Measurements from ENCODE around the gene GRIK4. TPM values are rescaled to one million over a fixed set of nuclear protein-coding genes. Genes with fewer than 3 reads are reported as not detected.

The GRIK4 gene
- total RNA-seq, 2 experiments from 2014 or later, result 0.06 TPM; not detected in 1

GRCh38 chr11:120954381-120954780, 442.8 kb downstream of the GRIK4 start:
- intact Hi-C loops (cut with micrococcal nuclease; ENCODE audit: unreplicated experiment), result loop anchor here (10.0 kb wide), 3 partner anchors 160 to 290 kb away; no protein-coding TSS in a partner anchor

GRCh38 chr11:120956710-120957495, 445.4 kb downstream of the GRIK4 start:
- Histone ChIP-seq H3K27ac (ENCODE audit: low read depth, low read length, poor library complexity, severe bottlenecking) (no peak overlapping the region), H2AFZ (ENCODE audit: low read length) (peak overlapping the region; percentile 77; the same call in 1 of the 2 replicates)
- BruUV-seq (replicated peaks), result no TSS peak

More at GRCh38 chr11:120954381-120954780, 442.8 kb downstream of the GRIK4 start:
- BruUV-seq (replicated peaks), result no TSS peak
- H3K4me2 ChIP-seq (ENCODE audit: low read length), result no peak overlapping the region
- no peak overlapping the region for H3K27ac ChIP-seq (ENCODE audit: low read depth, low read length, poor library complexity, severe bottlenecking)
- no peak for TF ChIP-seq CTCF (conservative IDR thresholded peaks at IDR 0.05; ENCODE audit: low read length)
- TF ChIP-seq EZH2phosphoT487 (IDR thresholded peaks at IDR 0.05; ENCODE audit: borderline replicate concordance, low read depth, low read length), result no peak
- no peaks in the 10 kb centered on the region for H3K36me3 ChIP-seq (ENCODE audit: insufficient read depth, low read length)
- no peak overlapping the region for H2AFZ ChIP-seq (ENCODE audit: low read length)
- POLR2A ChIA-PET, result no interaction called here
- no peak overlapping the region for H3K4me3 ChIP-seq (ENCODE audit: low read depth, low read length, poor library complexity, severe bottlenecking)
- H3K4me1 ChIP-seq (ENCODE audit: insufficient read depth, low read length, poor library complexity, severe bottlenecking), result peaks cover 14% of the 10 kb centered on the region
- no peak for DNase-seq (ENCODE audit: low spot score)
- H3K9me3 ChIP-seq (ENCODE audit: low read length), result no peaks in the 10 kb centered on the region
- CTCF ChIA-PET (ENCODE audit: unreplicated experiment), result no interaction called here
- H4K20me1 ChIP-seq (ENCODE audit: insufficient read depth, low read length), result no peaks in the 10 kb centered on the region
- no peaks in the 10 kb centered on the region for H3K9me2 ChIP-seq (ENCODE audit: insufficient read depth, low read length)
- H3K79me2 ChIP-seq (ENCODE audit: insufficient read depth, low read depth, low read length), result no peaks in the 10 kb centered on the region

More at GRCh38 chr11:120956710-120957495, 445.4 kb downstream of the GRIK4 start:
- TF ChIP-seq CTCF (conservative IDR thresholded peaks at IDR 0.05; ENCODE audit: low read length), result no peak
- no peak for TF ChIP-seq EZH2phosphoT487 (IDR thresholded peaks at IDR 0.05; ENCODE audit: borderline replicate concordance, low read depth, low read length)
- Histone ChIP-seq H3K4me1 (ENCODE audit: insufficient read depth, low read length, poor library complexity, severe bottlenecking) (peaks cover 14% of the 10 kb centered on the region), H3K36me3 (ENCODE audit: insufficient read depth, low read length) (no peaks in the 10 kb centered on the region), H4K20me1 (ENCODE audit: insufficient read depth, low read length) (no peaks in the 10 kb centered on the region), H3K9me2 (ENCODE audit: insufficient read depth, low read length) (no peaks in the 10 kb centered on the region), H3K9me3 (ENCODE audit: low read length) (no peaks in the 10 kb centered on the region), H3K4me3 (ENCODE audit: low read depth, low read length, poor library complexity, severe bottlenecking) (no peak overlapping the region), H3K4me2 (ENCODE audit: low read length) (no peak overlapping the region), H3K79me2 (ENCODE audit: insufficient read depth, low read depth, low read length) (no peaks in the 10 kb centered on the region)
- intact Hi-C loops (cut with micrococcal nuclease; ENCODE audit: unreplicated experiment), result loop anchor here (10.0 kb wide), 3 partner anchors 158 to 292 kb away; no protein-coding TSS in a partner anchor
- CTCF ChIA-PET (ENCODE audit: unreplicated experiment), result no interaction called here
- peak; percentile 57 for DNase-seq (ENCODE audit: low spot score)
- POLR2A ChIA-PET, result interaction anchor here (0.9 kb wide), 1 partner anchor 19 kb away, joined by 3 read pairs; no protein-coding TSS in a partner anchor

Data from OCI-LY7 (cell line).